22Rv1 (cell line): ENCODE results near the gene PMPCA.

Experiments used
- CTCF ChIP-seq: fragments of 450-650 bp; IDR thresholded peaks from 2 replicates; pipeline ENCODE4 v1.5.1; 2017; ENCODE audit warnings: mild to moderate bottlenecking
- ZFX ChIP-seq: fragments of 450-650 bp; IDR thresholded peaks from 2 replicates; pipeline ENCODE4 v1.6.1; 2017; ENCODE audit warnings: antibody characterized with exemption, borderline replicate concordance

GRCh38 chr9:136396219-136396515 lies 14.3 kb upstream of the PMPCA start:
- TF ChIP-seq CTCF = no peak
- no peak for TF ChIP-seq ZFX
